SKM-1 treated with dmso at 0.1 percent for 144 hours (cell line): ENCODE results near the gene NOC4L.
"Not testable (repeated sequence)": the region's sequence is repeated elsewhere in the genome, so short reads cannot be mapped to it uniquely, and the experiment has no call there.

Source experiments
- DNase-seq: peaks from one replicate; lab custom pipeline; 2025; ENCODE audit not compliant: unreplicated experiment; lab: John Stamatoyannopoulos, UW

The NOC4L gene

DNA sequence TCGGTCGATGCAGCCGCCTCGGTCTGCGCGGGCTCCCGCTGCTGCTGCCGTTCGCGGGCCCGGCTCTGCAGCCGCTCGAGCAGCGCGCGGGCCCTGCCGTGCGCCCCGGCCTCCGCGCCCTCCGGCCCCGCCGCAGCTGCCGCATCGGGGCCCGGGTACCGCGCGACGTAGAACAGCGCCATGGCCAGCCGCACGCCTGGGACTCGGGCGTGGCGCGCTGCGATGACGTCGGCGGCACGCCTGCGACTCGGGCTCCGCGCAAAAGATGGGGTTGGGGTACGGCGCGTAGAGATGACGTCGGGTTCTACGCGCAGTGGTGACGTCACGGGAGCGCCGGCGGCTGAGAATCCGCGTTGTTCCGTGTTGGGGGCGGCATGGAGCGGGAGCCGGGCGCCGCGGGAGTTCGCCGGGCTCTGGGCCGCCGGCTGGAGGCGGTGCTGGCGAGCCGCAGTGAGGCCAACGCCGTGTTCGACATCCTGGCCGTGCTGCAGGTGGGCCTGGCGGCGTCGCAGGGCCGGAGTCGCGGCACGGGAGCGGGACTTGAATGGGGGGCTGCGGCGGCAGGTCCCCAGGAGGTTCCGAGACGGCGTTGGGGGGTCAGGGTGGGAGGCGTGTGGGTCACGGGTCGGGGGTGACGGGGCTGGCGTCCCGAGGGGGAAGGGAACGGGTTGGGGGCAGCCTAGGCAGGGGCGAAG is at the start of gene NOC4L, which contains the start of gene DDX51:
TSS of gene NOC4L (plus strand) at position 343 of the 695 bp plus-strand sequence. CDS start at position 375, 32 bp downstream.
TSS of gene DDX51 (minus strand) at position 205 of the 695 bp plus-strand sequence. CDS start at position 182, 23 bp downstream.
- DNase-seq = peak; percentile 55

- DNase-seq = no peak
These were observed 48.5 kb upstream of the NOC4L start for GRCh38 chr12:132095520-132096409.

DNA sequence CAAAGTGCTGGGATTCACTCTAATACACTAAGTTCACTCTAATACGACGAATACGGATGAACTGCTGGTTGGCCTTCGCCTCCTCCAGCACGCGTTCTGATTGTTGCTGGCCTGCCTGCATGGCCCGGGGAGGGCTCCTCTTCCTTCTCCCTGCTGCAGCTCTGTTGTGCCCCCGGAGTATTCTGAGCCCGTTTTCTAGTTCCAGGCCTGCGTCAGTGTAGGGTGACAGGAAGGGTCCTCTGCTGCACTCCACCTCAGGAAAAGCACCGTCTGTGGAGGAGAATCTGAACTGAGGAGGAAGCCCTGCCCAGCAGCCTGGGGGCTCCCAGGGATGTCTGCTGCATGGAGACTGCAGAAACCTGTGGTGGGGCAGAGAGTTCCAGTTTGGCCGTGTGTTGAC is 44.5 kb upstream of the NOC4L start:
- DNase-seq = no peak

GRCh38 chr12:132100306-132101065 is 43.8 kb upstream of the NOC4L start:
- DNase-seq = no peak

GRCh38 chr12:132102297-132102696 is 42.0 kb upstream of the NOC4L start:
- no peak for DNase-seq

- DNase-seq = not testable (repeated sequence)
These were observed 41.2 kb upstream of the NOC4L start for GRCh38 chr12:132103072-132103471.

DNA sequence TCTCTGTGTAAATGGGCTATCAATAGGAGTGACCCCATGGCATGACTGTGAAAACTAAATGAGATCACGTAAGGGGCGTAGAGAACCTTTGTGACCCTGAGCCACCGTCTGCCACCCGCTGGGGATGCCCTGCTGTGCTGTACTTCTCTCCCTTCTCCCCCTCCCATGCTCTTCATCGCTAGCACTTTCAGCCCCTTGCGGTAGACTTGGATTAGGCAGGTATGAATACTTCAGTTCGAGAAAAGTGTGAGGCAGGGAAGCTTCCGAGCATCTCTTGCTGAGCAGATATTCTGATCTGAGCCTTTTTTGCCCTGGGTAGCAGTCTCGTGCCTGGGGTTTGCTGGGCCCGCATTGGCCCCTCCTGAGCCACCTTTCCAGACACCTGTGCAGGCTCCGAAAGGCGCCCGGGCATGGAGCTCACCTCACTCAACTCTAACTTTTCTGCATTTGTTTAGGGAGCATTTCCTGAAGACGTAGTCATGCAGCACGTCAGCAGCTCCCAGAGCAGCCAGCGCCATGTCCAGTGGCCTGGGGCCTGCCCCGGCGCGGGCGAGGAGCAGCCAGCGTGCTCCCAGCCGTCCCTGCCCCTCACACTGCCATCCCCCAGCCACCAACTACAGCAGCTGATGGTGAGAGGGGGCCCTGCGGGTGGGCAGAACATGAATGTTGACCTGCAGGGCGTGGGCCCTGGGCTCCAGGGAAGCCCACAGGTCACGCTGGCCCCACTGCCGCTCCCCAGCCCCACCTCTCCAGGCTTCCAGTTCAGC is 40.5 kb upstream of the NOC4L start:
- no peak for DNase-seq

GRCh38 chr12:132105467-132105866 is 38.8 kb upstream of the NOC4L start:
- DNase-seq = no peak

DNA sequence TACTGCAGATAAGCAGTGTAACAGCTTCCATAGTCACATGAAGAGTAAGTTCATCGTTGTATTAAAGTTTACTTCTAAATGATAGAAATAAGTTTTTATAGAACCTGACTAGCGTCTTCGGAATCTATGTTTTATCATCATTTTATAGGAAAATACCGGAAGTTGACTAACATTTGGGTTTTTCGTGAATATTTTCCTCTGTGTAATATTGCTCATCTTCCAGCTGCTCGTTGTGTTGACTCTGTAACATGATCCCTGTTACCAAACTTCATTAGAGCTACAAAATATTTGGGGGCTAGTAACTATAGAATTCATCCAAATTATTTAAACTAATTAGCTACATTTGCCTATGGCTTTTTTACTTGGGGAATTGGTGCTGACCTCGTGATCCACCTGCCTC is 37.3 kb upstream of the NOC4L start:
- no peak for DNase-seq

- no peak for DNase-seq
These were observed 35.9 kb upstream of the NOC4L start for GRCh38 chr12:132108211-132108832.

DNA sequence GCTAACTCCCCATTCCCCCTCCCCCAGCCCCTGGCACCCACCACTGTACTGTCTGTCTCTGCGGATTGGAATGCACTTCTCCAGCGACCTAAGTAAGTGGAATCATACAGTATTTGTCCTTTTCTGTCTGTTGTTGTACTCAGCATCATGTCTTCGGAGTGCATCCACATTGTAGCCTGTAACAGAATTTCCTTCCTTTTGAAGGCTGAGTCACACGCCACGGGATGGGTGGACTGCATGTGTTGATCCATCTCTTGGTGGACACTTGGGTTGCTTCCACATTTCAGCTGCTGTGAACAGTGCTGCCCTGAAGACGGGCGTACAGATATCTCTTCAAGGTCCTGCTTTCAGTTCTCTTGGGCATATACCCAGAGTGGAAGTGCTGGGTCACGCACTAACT is 34.5 kb upstream of the NOC4L start:
- DNase-seq = no peak

- DNase-seq = no peak
These were observed 33.6 kb upstream of the NOC4L start for GRCh38 chr12:132110677-132111076.

DNA sequence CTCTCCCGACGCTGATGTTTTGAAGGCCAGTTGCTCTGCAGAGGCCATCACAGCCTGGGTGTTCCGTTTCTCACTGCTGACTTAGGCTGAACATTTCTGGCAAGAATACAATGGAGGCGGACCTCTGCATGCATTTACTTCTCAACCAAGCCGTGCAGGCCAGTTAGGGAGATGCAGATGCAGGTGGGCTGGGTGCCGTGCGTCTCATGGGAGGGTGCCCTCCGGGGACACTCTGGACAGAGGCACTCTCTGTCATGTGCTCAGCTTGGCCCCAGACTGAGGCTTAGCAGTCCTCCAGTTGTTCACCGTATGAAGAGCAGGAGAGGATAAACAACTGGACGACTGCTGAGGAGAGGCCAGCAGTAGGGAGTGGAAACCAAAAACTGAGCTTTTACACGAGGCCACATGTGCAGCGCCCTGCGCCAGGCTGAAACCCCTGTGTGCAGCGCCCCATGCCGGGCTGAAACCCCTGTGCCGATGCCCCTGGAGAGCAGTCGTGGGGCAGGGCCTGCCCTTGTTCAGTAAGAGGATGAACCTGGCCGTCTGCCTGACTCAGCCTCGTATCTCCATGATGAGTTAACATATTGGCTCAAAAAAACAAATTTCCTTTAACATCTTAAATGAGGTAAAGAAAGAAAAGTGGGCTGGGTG is 32.5 kb upstream of the NOC4L start:
- no peak for DNase-seq

DNA sequence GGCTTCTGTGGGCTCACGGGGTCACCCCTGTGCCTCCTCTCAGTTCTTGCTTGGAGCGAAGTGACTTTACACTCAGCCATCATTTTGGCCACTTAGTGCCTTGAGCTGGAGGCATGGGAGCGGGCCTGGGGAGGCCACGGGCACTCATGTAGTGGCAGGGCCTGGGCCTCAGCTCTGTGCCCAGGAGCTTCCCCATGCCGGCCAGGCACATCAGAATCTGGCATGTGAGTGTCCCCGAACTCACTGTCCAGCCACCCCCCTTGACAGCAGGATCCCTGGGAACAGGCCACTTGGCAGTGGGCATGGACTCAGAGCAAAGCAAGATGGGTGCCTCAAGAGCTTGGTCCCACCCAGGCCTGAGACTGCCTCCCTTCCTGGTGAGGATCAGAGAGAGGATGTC is 29.6 kb upstream of the NOC4L start:
- DNase-seq = no peak

DNA sequence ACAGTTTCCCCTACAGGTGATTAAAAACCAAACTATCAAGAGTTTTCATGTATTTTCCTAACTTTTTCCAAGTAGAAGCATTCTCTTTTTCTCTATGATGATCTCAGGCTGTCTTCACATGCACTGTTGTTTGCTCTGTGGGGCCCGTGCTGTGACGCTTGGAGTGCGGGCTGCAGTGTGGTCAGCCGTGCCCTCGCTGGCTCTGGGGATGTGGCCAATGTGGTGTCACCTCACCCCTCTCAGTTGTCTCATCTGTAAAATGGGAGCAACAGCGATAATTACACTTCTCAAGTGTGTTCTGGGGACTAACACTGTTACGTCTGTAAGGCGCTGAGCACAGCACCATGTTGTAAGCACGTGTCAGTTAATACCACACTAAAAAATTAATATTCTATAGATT is 28.8 kb upstream of the NOC4L start:
- DNase-seq = no peak

- no peak for DNase-seq
These were observed 27.3 kb upstream of the NOC4L start for GRCh38 chr12:132116709-132117557.

- no peak for DNase-seq
These were observed 26.7 kb upstream of the NOC4L start for GRCh38 chr12:132117558-132117875.

GRCh38 chr12:132118876-132119275 is 25.4 kb upstream of the NOC4L start:
- DNase-seq = no peak

DNA sequence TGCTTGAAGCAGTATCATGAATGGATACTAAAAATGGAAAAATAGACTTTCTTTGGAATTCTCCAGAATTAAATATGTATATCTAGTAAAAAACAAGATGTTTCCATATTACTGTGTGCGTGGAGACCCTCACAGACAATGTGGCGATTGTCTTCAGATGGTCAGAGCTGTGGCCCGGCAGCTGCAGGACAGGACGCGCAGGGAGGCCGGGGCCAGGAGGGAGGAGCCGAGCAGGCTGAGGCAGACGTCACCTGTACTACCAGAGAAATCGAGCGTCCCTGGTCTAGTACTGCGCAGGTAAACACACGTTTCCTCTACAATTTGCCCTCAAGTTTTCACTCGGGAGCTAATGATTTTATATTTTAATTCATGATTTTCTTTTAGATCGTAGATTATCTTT is 23.0 kb upstream of the NOC4L start:
- no peak for DNase-seq
